Stimulated activated naive CD8-positive, alpha-beta T cell treated with anti-CD3 and anti-CD28 coated beads, Interleukin-15, amount 100 ng/mL, for 72 hours (primary cell): ENCODE results near the gene STK38L.
"Not testable (repeated sequence)": the region's sequence is repeated elsewhere in the genome, so short reads cannot be mapped to it uniquely, and the experiment has no call there.

ENCODE experiments used
- ATAC-seq: fragments of 150-1000 bp; cut with Tn5 transposase; 2 replicates; pipeline ENCODE4 v1.10.0; 2021; ENCODE audit warnings: mild to moderate bottlenecking, moderate library complexity
- DNase-seq, 2 donors: peaks; one replicate each; pipeline ENCODE4 v3.0.0; 2021 to 2022
- H3K27ac Mint-ChIP-seq, 2 donors: one replicate each; pipeline ENCODE4 v1.8.0; 2022; ENCODE audit warnings: mild to moderate bottlenecking in 2 of 2, mixed read lengths in 2 of 2, moderate library complexity in 2 of 2
- H3K27me3 Mint-ChIP-seq: one replicate; pipeline ENCODE4 v1.8.0; 2022; ENCODE audit warnings: mixed read lengths
- H3K4me1 Mint-ChIP-seq: one replicate; pipeline ENCODE4 v1.8.0; 2022; ENCODE audit warnings: mild to moderate bottlenecking, mixed read lengths
- H3K4me3 Mint-ChIP-seq, 2 donors: one replicate each; pipeline ENCODE4 v1.8.0; 2022; ENCODE audit warnings: mild to moderate bottlenecking in 2 of 2, mixed read lengths in 2 of 2, moderate library complexity in 1 of 2
- H3K9me3 Mint-ChIP-seq, 2 donors: one replicate each; pipeline ENCODE4 v1.8.0; 2022; ENCODE audit warnings: mixed read lengths in 2 of 2

Gene STK38L

DNA sequence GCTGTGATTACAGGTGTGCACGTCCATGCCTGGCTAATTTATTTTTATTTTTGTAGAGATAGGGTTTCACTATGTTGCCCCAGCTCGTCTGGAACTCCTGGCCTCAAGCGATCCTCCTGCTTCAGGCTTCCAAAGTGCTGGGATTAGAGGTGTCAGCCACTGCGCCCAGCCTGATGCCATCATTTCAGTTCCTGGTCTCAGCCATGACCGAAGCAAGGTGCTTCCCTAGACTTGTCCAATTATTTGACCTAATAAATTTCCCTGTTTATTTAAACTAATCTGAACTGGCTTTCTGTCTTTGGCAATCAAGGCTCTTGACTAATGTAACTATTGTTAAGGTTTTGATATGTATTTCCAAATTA, 24.4 kb upstream of the STK38L start:
- Mint-ChIP-seq H3K4me1 (peaks cover 20% of the 10 kb centered on the region), H3K27me3 (peaks cover 13% of the 10 kb centered on the region), H3K9me3 (no peaks in the 10 kb centered on the region), H3K4me3 (no peak overlapping the region), H3K27ac (no peak overlapping the region)
- ATAC-seq (no peak), DNase-seq (no peak)

DNA sequence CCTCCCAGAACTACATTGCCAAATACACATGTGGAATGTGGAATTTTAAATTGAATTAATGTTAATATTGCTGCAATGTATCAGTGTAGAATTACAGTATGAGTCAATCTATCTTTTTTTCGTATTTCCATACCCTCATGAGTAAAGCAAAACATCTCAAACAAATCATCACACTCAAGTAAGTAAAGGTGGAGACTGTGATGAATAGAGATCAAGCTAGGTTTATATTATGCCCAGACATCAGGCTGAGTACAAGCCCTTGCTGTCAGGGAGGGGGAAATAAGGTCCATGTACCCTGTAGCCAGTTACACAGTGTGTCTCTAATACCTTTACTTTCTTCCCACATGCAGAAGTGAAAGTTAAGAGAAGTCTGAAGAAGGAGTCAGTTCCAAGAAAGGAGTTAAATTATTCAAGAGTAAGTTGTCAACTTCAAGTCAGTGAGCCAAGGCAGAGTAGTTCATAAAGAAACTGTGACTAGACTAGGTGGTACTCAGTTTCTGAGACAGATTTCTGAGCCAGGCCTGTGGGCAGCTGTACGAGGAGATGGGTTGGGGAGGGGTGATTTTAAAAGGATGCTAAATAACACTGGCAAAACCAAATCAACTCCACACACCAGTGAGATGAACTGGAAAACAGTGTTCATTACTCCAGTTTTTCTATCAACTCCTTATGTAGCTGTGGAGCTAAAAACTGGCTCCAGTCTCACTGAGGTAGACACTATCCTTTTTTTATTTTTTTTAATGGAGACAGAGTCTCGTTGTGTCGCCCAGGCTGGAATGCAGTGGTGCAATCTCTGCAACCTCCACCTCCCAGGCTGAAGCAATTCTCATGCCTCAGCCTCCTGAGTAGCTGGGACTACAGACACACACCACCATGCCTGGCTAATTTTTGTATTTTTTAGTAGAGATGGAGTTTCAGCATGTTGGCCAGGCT, 23.8 kb upstream of the STK38L start:
- peak; percentile 90 for ATAC-seq
- no peak for DNase-seq
- Mint-ChIP-seq H3K4me1 (peaks cover 20% of the 10 kb centered on the region), H3K27ac (peak overlapping the region in 1 of 2 donors; percentile 11), H3K27me3 (peaks cover 13% of the 10 kb centered on the region), H3K4me3 (peak overlapping the region in 1 of 2 donors; percentile 41), H3K9me3 (no peaks in the 10 kb centered on the region)

DNA sequence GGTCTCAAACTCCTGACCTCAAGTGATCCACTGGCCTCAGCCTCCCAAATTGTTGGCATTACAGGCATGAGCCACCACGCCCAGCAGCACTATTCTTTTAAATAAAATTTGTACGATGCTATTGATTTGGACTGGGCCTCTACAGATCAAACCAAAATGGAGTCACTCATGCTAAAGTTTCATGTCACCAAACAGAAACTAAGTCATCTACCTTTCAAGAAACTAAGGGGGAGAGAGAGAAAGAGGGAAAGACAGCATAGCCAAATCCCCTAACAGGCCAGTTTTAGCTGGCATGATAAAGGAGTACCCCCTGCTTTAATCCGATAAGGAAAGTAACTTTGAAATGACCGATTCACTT, 23.1 kb upstream of the STK38L start:
- Mint-ChIP-seq H3K27ac (peak overlapping the region in 1 of 2 donors; percentile 11), H3K4me3 (no peak overlapping the region), H3K9me3 (no peaks in the 10 kb centered on the region), H3K4me1 (peaks cover 20% of the 10 kb centered on the region), H3K27me3 (peaks cover 13% of the 10 kb centered on the region)
- no peak for ATAC-seq
- no peak for DNase-seq

DNA sequence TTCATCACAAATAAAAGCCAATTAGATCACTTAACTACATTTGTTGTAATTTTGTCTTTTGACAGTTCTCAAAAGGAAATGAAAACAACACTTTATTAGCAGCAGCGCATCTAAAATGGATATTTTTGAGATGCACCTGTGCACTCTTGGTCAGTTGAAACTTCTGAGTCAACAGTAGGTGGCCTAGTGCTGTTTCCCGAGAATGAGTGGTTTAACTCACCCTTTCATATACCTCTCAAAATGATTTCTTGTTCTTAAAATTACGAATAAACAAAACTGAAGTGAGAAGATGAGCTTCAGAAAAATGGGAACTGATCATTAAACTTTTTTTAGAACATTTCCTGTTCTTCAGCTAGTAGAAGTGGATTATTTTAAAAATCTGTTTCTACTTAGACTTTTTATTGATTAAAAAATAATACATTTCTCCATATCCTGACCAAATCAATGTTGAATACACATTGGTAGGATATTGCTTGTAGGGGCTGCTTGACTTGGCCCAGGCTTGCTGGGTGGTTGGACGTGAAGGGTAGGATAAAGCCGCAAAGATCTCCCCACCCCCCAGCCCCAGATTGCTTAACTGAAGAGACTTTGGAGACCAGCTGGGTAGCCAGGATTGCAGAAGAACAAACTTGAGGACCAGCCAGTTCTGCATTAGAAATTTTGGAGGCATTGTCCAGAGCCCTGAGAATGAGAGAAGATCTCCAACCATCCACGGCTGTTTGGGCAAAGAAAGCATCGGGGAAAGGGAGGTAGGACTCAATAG, 22.3 kb upstream of the STK38L start:
- no peak overlapping the region for H3K27ac Mint-ChIP-seq
- no peak for DNase-seq
- H3K27me3 Mint-ChIP-seq: peaks cover 13% of the 10 kb centered on the region
- no peaks in the 10 kb centered on the region for H3K9me3 Mint-ChIP-seq
- H3K4me1 Mint-ChIP-seq: peaks cover 20% of the 10 kb centered on the region
- no peak overlapping the region for H3K4me3 Mint-ChIP-seq
- ATAC-seq: no peak

DNA sequence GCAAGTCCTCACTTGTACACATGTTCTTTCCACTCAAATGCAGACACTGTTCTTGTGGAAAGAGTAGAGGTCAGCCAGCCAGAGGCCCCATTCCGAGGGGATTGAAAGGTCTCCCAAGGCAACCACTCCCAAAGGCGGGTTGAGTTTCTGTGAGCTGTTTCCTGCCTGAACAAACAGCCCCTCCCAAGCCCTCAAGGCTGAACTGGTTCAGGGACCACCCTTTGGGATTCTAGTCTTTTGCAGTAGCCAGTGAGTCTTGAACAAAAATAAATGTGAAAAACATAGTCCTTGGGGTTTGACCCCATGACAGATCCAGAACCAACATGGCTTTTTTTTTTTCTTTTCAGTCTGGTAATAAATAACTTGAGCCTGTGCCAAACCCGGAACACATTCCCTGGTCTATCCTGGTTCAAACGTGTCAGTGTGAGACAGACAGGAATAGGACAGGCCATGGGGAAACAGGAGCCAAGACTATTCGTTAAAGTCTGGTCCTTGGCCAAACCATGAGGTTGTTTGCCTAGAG, 17.6 kb upstream of the STK38L start:
- Mint-ChIP-seq H3K4me3 (no peak overlapping the region), H3K4me1 (peaks cover 2% of the 10 kb centered on the region), H3K27ac (no peak overlapping the region), H3K27me3 (peaks cover 13% of the 10 kb centered on the region), H3K9me3 (no peaks in the 10 kb centered on the region)
- ATAC-seq: no peak
- DNase-seq: no peak

DNA sequence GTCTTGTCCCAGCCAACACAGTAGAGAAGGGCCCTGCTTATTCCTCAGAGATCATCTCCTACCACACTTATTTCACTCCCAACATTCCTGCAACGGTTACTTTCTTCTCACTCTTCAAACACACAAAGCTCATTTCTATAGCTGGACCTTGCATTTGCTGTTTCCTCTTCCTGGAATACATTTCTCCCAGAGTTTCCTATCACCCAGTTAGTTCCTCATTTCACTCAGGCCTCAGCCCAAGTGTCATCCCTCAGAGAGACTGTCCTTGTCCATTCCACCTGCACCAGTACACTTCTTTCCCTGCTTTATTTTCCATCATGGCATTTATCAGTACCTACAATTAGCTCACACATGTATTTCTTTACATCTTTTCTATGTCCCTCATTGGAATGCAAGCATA, 14.7 kb upstream of the STK38L start:
- Mint-ChIP-seq H3K4me3 (no peak overlapping the region), H3K4me1 (no peaks in the 10 kb centered on the region)

DNA sequence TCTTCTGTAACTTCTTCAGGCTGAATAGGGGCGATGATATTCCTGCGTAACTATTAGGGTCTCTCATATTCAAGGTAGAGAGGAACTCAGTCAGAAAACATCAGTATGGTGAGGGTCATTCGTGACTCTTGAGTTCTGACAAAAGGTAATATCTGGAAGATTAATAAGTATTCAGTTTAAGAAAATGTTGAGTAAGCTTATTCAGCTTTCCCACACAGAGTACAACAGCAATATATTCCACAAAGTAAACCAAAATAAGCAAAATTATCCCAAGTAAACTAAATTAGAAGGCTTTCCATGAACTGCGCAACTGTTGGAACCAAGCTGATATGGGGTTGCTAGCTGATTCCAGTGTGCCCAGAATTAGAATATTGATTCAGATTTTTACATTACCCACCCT, 12.7 kb upstream of the STK38L start:
- DNase-seq, H3K4me3 Mint-ChIP-seq, H3K27me3 Mint-ChIP-seq, ATAC-seq, H3K27ac Mint-ChIP-seq, H3K4me1 Mint-ChIP-seq, H3K9me3 Mint-ChIP-seq: not testable (repeated sequence)

More for the DNA sequence above, 14.7 kb upstream of the STK38L start:
- DNase-seq: no peak
- peaks cover 0 to 7% of the 10 kb centered on the region in 2 donors for H3K9me3 Mint-ChIP-seq
- H3K27me3 Mint-ChIP-seq: no peaks in the 10 kb centered on the region
- no peak overlapping the region for H3K27ac Mint-ChIP-seq
- no peak for ATAC-seq

DNA sequence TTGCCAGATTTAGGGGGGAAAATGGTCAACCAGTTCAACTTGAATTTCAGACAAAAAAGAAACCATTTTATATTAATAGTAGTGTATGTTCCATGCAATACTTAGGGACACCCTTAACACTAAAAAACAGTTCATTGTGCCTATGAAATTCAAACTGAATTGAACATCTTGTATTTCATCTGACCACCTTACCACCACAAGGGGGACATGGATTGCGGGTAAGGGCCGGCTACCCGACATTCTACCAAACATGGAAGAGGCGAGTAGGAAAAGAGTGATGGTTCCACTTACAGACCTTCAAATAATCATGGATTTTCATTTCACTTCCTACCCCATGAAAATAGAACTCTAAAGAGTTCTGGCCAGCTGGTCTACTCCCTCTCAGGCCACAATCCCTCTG, 10.3 kb upstream of the STK38L start:
- H3K9me3 Mint-ChIP-seq: peaks cover 0 to 7% of the 10 kb centered on the region in 2 donors
- no peak overlapping the region for H3K4me3 Mint-ChIP-seq
- peaks cover 22% of the 10 kb centered on the region for H3K4me1 Mint-ChIP-seq
- no peak for ATAC-seq
- H3K27me3 Mint-ChIP-seq: no peaks in the 10 kb centered on the region
- no peak overlapping the region for H3K27ac Mint-ChIP-seq
- no peak for DNase-seq

DNA sequence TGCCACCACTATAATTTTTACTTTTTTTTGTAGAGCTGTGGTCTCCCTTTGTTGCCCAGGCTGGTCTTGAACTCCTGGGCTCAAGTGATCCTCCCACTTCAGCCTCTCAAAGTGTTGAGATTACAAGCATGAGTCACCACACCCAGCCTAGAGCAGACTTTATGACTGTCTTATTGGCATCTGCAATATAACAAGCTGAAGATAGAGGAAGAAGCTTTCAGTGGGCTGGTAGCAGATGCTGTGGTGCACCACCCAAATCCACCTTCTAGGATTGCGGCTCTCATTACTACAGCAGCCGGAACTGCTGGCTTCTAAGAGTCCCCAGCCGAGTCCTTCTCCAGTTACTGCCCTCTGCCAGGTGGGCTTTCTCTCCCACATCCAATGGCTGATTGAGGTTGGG, 7.6 kb upstream of the STK38L start:
- no peak for DNase-seq
- peak; percentile 82 for ATAC-seq
- H3K4me1 Mint-ChIP-seq: peaks cover 36% of the 10 kb centered on the region
- H3K9me3 Mint-ChIP-seq: peaks cover 0 to 7% of the 10 kb centered on the region in 2 donors
- H3K27me3 Mint-ChIP-seq: no peaks in the 10 kb centered on the region
- H3K27ac Mint-ChIP-seq: no peak overlapping the region
- H3K4me3 Mint-ChIP-seq: no peak overlapping the region

DNA sequence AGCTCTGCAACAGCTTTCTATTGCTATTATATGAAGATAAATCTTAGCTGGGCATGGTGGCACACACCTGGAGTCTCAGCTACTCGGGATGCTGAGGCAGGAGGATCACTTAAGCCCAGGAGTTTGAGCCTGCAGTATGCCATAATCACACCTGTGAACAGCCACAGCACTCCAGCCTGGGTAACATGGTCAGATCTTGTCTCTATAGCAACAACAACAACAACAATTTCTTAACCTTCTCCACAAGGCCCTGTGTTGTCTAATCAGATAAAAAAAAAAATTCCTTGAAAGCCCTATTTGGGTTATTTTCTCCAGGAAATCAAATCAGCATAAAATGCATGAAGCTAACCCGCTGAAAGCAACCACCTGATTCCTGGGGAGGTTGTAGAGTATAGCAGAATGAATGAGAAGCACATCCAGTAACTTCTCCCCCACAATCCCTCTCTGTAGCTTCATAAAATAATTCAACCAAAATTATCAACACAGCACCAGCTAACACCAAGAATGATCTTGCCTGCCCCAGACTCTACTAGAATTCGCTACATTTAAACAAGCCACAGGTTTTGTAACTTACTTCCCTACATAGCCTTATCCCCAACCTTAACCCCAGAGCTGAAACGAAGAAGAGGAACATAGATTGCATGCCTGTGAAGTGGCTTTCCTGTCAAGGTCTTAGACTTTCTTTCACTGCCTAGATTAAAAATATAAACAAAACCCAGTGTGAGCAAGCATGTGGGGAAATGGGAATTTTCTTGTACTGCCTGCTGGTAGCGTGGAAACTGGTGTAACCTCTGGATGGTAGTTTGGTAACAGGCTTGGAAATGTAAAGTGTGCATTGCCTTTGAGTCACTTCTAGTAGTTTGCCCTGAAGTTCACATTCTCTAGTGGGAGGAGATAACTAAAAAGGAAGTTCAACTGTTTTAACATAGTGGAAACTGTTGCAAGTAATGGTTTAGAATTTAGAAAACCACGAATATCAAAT, 6.0 kb upstream of the STK38L start:
- peak; percentile 61 for ATAC-seq
- peaks cover 0 to 1% of the 10 kb centered on the region in 2 donors for H3K9me3 Mint-ChIP-seq
- H3K27ac Mint-ChIP-seq: peak overlapping the region; percentile 37 to 84
- peak overlapping the region; percentile 16 to 36 for H3K4me3 Mint-ChIP-seq
- DNase-seq: no peak
- peaks cover 36% of the 10 kb centered on the region for H3K4me1 Mint-ChIP-seq
- H3K27me3 Mint-ChIP-seq: no peaks in the 10 kb centered on the region

DNA sequence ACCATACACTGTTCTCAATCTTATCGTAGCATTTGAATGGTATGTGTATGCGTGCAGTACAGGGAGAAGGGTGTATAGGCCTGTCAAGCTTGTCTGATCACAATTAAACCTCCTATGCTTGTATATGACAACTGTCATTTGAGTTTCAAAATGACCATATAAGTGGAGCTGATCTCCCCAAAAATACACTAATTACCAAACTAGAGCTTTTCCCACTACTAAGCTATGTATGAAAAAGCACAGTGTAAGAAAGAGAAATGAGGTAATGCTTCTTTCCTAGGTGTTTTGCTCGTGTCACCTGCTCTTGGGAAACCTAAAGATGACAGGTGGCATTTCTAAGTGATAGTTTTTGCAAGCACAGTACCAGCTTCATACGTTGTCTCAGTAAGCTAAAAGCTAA, 1.1 kb upstream of the STK38L start:
- Mint-ChIP-seq H3K9me3 (peaks cover 0 to 7% of the 10 kb centered on the region in 2 donors), H3K27ac (no peak overlapping the region), H3K27me3 (no peaks in the 10 kb centered on the region), H3K4me3 (no peak overlapping the region), H3K4me1 (peaks cover 51% of the 10 kb centered on the region)
- ATAC-seq: no peak
- DNase-seq: no peak

DNA sequence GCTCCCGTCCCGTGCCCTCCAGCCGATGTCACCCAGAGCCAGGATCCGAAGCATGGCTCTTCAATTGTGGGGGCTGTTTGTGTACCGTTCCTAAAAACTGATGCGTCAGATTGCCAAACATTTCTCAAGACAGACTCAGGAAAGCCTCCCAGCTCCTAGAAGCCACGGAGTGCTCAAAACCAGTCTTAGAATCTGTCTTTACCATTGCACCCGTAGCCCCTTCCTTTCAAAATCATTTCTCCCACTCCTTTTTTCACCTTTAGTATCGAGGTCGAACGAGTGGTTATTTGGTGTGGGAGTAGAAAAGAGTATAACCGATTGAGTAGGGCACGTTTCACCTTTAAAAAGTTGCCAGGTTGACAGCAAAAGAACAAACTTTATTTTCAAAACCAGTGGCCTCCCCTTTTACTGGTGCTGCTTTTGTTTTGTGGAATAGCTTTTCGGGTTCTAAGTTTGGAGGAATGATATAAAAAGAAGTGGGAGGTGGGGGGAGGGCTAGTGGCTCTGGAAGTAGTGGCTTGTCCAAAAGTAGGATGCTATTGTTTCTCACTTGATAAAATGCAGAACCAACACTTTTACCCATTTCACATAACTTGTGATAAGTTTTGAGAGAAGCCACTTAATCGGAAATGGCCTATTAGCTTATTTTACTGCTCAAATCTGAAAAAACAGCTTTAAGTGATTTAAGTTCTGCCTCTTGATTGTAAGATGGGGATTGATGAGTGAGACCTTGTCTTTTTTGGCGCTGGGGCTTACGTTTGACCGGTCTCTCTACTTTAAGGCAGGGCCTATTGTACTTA, 803 bp downstream of the STK38L start:
- DNase-seq (no peak), ATAC-seq (no peak)
- Mint-ChIP-seq H3K9me3 (peaks cover 0 to 7% of the 10 kb centered on the region in 2 donors), H3K27ac (peak overlapping the region; percentile 97 to 99), H3K4me3 (peak overlapping the region; percentile 96), H3K27me3 (no peaks in the 10 kb centered on the region), H3K4me1 (peaks cover 38% of the 10 kb centered on the region)

DNA sequence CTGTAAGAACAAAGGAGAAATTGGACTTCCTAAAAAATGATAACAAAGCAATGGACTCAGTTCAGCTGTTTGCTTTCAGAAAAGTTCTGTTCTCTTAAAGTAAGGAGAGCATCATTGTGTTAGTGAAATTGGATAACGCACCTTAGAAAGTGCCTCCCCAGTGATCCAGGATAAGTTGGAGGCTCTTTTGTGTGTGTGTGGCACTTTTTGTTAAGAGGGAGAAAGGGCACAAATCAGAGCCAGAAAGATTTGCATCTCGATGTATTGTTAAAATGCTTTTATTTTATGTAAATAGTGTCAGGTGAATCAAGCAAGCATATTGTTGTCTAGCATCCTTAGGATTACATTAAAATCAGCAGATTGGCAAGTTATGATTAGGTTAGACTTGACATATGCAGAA, 2.1 kb downstream of the STK38L start:
- H3K27me3 Mint-ChIP-seq: no peaks in the 10 kb centered on the region
- H3K9me3 Mint-ChIP-seq: peaks cover 0 to 7% of the 10 kb centered on the region in 2 donors
- H3K27ac Mint-ChIP-seq: peak overlapping the region in 1 of 2 donors; percentile 59
- H3K4me1 Mint-ChIP-seq: peaks cover 39% of the 10 kb centered on the region
- H3K4me3 Mint-ChIP-seq: peak overlapping the region; percentile 52 to 96
- DNase-seq (no peak), ATAC-seq (no peak)

DNA sequence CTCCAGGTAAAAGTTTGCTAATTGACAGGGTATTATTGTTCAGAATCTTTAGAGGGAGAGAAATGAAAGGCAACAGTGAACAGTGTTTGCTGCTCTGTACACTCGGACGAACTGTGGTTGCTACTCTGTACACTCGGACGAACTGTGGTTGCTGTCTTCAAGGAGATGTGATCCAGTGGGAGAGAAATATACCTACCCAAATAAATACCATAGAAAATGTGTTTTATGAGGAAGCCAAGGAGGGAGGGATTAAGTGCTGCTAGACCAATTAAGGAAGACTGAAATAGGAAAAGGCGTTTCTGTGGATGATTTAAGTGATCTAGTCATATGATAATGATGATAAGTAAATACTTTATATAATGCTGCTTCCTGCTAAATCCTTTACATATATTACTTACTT, 2.7 kb downstream of the STK38L start:
- no peak for ATAC-seq
- Mint-ChIP-seq H3K27me3 (no peaks in the 10 kb centered on the region), H3K4me3 (peak overlapping the region in 1 of 2 donors; percentile 56), H3K27ac (peak overlapping the region in 1 of 2 donors; percentile 26), H3K4me1 (peaks cover 40% of the 10 kb centered on the region), H3K9me3 (peaks cover 0 to 7% of the 10 kb centered on the region in 2 donors)
- no peak for DNase-seq
